HepG2 (cell line): ENCODE results near the gene MYL9. TPM values are rescaled to one million over a fixed set of nuclear protein-coding genes. Genes with fewer than 3 reads are reported as not detected.

Experiments
- ATF1 ChIP-seq: IDR thresholded peaks from 2 replicates; pipeline ENCODE4 v1.6.1; 2016; ENCODE audit warnings: mild to moderate bottlenecking, control low read depth
- FOXC1 ChIP-seq: sonication (generic); formaldehyde crosslinking; IDR thresholded peaks from 2 replicates; pipeline ENCODE4 v1.8.0; 2022; ENCODE audit warnings: mild to moderate bottlenecking, missing genetic modification reagents, borderline replicate concordance
- HOXA5 ChIP-seq: sonication (generic); formaldehyde crosslinking; IDR thresholded peaks from 2 replicates; pipeline ENCODE4 v1.4.0; 2020; ENCODE audit warnings: missing genetic modification reagents
- HOXA9 ChIP-seq: sonication (generic); formaldehyde crosslinking; IDR thresholded peaks from 2 replicates; pipeline ENCODE4 v1.8.1; 2022; ENCODE audit warnings: missing genetic modification reagents, mild to moderate bottlenecking, moderate library complexity, borderline replicate concordance
- NCOR1 ChIP-seq: fragments of 200-600 bp; sonication (generic); IDR thresholded peaks from 2 replicates; pipeline ENCODE4 v1.7.0; 2017; ENCODE audit warnings: antibody characterized with exemption, low read length, borderline replicate concordance
- NR3C1 ChIP-seq: sonication (generic); formaldehyde crosslinking; IDR thresholded peaks from 2 replicates; pipeline ENCODE4 v1.4.0; 2020; ENCODE audit warnings: missing genetic modification reagents
- RAD51 ChIP-seq: fragments of 450-650 bp; IDR thresholded peaks from 2 replicates; pipeline ENCODE4 v1.6.1; 2016; ENCODE audit warnings: borderline replicate concordance
- RORA ChIP-seq: sonication (generic); formaldehyde crosslinking; IDR thresholded peaks from 2 replicates; pipeline ENCODE4 v1.5.0; 2020; ENCODE audit warnings: mild to moderate bottlenecking, missing genetic modification reagents, moderate library complexity
- SETDB1 ChIP-seq: sonication (generic); formaldehyde crosslinking; IDR thresholded peaks from 2 replicates; pipeline ENCODE4 v1.5.1; 2020; ENCODE audit warnings: missing genetic modification reagents, mild to moderate bottlenecking, borderline replicate concordance
- SIX1 ChIP-seq: sonication (generic); formaldehyde crosslinking; IDR thresholded peaks from 2 replicates; pipeline ENCODE4 v1.4.0; 2020; ENCODE audit warnings: missing genetic modification reagents, borderline replicate concordance
- ZNF101 ChIP-seq: sonication (generic); formaldehyde crosslinking; IDR thresholded peaks from 2 replicates; pipeline ENCODE4 v1.4.0; 2020; ENCODE audit warnings: mild to moderate bottlenecking, low read depth, missing genetic modification reagents, borderline replicate concordance
- ZNF331 ChIP-seq: sonication (generic); formaldehyde crosslinking; IDR thresholded peaks from 2 replicates; pipeline ENCODE4 v1.4.0; 2020; ENCODE audit warnings: missing genetic modification reagents
- polyA plus RNA-seq, 8 experiments: library from polyadenylated mRNA; depleted of rRNA in 3 of 8; stranded (reverse) in 7 of 8; unstranded in 1 of 8; fragments of >200 nt; fragmentation: Illumina TruSeq in 4 of 8; extraction: Trizol in 4 of 8; gene quantifications; 2 replicates each; pipeline versions ENCODE4 v1.2.1 to v1.2.3, GENCODE V29; 2011 to 2016; ENCODE audit warnings: low read depth in 4 of 8, missing spikeins in 1 of 8, mixed read lengths in 1 of 8; ENCODE audit not compliant: insufficient read depth in 1 of 8
- total RNA-seq, 5 experiments: library from RNA; depleted of rRNA; stranded (reverse); fragments of >200 nt; fragmentation: Illumina TruSeq; extraction: Trizol; gene quantifications; 2 replicates each; pipeline ENCODE4 v1.2.3, GENCODE V29; 2016; ENCODE audit warnings: low read depth in 1 of 5
- TF ChIP-seq, protein P1 (sequence below): sonication (generic); formaldehyde crosslinking; IDR thresholded peaks from one replicate; pipeline ENCODE4 v1.5.1; 2020; ENCODE audit warnings: mild to moderate bottlenecking, missing genetic modification reagents; ENCODE audit errors: not compliant biosample characterization
- TF ChIP-seq, protein P2 (sequence below): sonication (generic); formaldehyde crosslinking; IDR thresholded peaks from 2 replicates; pipeline ENCODE4 v1.4.0; 2020; ENCODE audit warnings: mild to moderate bottlenecking, missing genetic modification reagents, borderline replicate concordance
- TF ChIP-seq, protein P3 (sequence below): sonication (generic); formaldehyde crosslinking; IDR thresholded peaks from 2 replicates; pipeline ENCODE4 v1.4.0; 2020; ENCODE audit warnings: mild to moderate bottlenecking, missing genetic modification reagents

MYL9 gene
- total and polyA plus RNA-seq, 2 of the 13 experiments (the other 11 are each of a cell fraction or from before 2014, with no cell fraction given): 0.87 to 2.2 TPM

DNA sequence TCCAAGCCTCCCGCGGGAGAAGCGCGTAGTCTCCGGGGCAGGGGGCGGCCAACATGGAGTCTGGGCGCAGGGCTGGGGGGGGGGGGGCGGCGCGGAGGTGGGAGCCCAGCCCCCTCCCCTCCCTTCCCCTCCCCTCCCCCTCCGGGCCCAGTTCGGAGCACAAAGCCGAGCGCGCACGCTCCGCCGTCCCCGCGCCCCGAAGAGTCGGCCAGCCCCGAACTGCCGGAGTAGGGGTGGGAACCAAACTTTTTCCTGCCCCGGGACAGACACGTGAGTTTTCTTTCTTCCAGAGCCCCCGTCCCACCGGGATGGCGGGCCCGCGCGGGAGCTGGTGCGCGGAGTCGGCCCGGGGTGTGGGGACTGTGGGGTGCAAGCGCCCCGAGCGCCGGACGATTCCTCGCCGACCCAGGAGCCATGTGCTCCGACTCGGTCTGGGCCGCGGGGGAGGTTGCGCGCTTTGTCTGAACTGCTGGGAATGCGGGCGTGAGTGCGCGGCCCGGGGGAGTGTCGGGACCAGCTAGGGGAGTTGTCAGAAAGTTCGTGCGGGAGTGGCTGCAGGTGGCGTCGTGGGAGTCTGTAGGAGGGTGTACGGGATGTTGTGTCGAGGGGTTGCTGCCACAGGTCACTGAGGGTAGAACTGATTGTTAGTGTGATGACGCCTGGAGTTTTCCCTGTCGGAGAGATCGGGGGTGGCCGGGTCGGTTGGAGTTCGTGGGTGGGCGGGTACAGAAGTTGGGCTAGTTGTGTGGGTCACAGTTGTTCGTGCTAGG is 33.2 kb downstream of the MYL9 start (continued):
- TF ChIP-seq, protein P1, sequence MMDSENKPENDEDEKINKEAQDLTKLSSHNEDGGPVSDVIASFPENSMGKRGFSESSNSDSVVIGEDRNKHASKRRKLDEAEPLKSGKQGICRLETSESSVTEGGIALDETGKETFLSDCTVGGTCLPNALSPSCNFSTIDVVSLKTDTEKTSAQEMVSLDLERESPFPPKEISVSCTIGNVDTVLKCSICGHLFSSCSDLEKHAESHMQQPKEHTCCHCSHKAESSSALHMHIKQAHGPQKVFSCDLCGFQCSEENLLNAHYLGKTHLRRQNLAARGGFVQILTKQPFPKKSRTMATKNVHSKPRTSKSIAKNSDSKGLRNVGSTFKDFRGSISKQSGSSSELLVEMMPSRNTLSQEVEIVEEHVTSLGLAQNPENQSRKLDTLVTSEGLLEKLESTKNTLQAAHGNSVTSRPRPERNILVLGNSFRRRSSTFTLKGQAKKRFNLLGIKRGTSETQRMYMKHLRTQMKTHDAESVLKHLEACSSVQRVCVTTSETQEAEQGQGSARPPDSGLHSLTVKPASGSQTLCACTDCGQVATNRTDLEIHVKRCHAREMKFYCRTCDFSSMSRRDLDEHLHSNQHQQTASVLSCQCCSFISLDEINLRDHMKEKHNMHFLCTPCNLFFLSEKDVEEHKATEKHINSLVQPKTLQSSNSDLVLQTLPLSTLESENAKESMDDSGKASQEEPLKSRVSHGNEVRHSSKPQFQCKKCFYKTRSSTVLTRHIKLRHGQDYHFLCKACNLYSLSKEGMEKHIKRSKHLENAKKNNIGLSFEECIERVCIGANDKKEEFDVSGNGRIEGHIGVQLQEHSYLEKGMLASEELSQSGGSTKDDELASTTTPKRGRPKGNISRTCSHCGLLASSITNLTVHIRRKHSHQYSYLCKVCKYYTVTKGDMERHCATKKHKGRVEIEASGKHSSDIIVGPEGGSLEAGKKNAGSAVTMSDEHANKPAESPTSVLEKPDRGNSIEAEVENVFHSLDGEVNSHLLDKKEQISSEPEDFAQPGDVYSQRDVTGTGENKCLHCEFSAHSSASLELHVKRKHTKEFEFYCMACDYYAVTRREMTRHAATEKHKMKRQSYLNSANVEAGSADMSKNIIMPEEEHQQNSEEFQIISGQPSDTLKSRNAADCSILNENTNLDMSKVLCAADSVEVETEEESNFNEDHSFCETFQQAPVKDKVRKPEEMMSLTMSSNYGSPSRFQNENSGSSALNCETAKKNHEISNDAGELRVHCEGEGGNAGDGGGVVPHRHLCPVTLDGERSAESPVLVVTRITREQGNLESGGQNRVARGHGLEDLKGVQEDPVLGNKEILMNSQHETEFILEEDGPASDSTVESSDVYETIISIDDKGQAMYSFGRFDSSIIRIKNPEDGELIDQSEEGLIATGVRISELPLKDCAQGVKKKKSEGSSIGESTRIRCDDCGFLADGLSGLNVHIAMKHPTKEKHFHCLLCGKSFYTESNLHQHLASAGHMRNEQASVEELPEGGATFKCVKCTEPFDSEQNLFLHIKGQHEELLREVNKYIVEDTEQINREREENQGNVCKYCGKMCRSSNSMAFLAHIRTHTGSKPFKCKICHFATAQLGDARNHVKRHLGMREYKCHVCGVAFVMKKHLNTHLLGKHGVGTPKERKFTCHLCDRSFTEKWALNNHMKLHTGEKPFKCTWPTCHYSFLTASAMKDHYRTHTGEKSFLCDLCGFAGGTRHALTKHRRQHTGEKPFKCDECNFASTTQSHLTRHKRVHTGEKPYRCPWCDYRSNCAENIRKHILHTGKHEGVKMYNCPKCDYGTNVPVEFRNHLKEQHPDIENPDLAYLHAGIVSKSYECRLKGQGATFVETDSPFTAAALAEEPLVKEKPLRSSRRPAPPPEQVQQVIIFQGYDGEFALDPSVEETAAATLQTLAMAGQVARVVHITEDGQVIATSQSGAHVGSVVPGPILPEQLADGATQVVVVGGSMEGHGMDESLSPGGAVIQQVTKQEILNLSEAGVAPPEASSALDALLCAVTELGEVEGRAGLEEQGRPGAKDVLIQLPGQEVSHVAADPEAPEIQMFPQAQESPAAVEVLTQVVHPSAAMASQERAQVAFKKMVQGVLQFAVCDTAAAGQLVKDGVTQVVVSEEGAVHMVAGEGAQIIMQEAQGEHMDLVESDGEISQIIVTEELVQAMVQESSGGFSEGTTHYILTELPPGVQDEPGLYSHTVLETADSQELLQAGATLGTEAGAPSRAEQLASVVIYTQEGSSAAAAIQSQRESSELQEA (CRISPR knock-in tag): peak; percentile 76
- TF ChIP-seq RAD51 (no peak), FOXC1 (CRISPR knock-in tag) (peak; percentile 85; the same call in 1 of the 2 replicates), NCOR1 (no peak), HOXA9 (CRISPR knock-in tag) (peak; percentile 92), SIX1 (CRISPR knock-in tag) (0 out of 2 replicates have a peak, but pooled peaks have one; percentile 25), RORA (no peak), HOXA5 (CRISPR knock-in tag) (peak; percentile 87), ZNF101 (no peak), ATF1 (CRISPR knock-in tag) (no peak), NR3C1 (CRISPR knock-in tag) (no peak), SETDB1 (CRISPR knock-in tag) (0 out of 2 replicates have a peak, but pooled peaks have one; percentile 32), ZNF331 (peak; percentile 57)
- TF ChIP-seq, protein P2, sequence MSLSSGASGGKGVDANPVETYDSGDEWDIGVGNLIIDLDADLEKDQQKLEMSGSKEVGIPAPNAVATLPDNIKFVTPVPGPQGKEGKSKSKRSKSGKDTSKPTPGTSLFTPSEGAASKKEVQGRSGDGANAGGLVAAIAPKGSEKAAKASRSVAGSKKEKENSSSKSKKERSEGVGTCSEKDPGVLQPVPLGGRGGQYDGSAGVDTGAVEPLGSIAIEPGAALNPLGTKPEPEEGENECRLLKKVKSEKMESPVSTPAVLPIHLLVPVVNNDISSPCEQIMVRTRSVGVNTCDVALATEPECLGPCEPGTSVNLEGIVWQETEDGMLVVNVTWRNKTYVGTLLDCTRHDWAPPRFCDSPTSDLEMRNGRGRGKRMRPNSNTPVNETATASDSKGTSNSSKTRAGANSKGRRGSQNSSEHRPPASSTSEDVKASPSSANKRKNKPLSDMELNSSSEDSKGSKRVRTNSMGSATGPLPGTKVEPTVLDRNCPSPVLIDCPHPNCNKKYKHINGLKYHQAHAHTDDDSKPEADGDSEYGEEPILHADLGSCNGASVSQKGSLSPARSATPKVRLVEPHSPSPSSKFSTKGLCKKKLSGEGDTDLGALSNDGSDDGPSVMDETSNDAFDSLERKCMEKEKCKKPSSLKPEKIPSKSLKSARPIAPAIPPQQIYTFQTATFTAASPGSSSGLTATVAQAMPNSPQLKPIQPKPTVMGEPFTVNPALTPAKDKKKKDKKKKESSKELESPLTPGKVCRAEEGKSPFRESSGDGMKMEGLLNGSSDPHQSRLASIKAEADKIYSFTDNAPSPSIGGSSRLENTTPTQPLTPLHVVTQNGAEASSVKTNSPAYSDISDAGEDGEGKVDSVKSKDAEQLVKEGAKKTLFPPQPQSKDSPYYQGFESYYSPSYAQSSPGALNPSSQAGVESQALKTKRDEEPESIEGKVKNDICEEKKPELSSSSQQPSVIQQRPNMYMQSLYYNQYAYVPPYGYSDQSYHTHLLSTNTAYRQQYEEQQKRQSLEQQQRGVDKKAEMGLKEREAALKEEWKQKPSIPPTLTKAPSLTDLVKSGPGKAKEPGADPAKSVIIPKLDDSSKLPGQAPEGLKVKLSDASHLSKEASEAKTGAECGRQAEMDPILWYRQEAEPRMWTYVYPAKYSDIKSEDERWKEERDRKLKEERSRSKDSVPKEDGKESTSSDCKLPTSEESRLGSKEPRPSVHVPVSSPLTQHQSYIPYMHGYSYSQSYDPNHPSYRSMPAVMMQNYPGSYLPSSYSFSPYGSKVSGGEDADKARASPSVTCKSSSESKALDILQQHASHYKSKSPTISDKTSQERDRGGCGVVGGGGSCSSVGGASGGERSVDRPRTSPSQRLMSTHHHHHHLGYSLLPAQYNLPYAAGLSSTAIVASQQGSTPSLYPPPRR (CRISPR knock-in tag): peak; percentile 30; the same call in 1 of the 2 replicates
- TF ChIP-seq, protein P3, sequence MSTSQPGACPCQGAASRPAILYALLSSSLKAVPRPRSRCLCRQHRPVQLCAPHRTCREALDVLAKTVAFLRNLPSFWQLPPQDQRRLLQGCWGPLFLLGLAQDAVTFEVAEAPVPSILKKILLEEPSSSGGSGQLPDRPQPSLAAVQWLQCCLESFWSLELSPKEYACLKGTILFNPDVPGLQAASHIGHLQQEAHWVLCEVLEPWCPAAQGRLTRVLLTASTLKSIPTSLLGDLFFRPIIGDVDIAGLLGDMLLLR (CRISPR knock-in tag): peak; percentile 92
